GM18519 (cell line): Measurements from ENCODE around the gene CARS1.

Experiments
- ATAC-seq: cut with Tn5 transposase; IDR thresholded peaks from one replicate; pipeline ENCODE4 v1.9.1; 2021; ENCODE audit warnings: mild to moderate bottlenecking, moderate library complexity; ENCODE audit not compliant: unreplicated experiment, low FRiP score

CARS1 gene

GRCh38 chr11:2995031-2995561 lies 62.1 kb downstream of the CARS1 start:
- no peak for ATAC-seq

GRCh38 chr11:2994336-2994730 lies 62.9 kb downstream of the CARS1 start:
- ATAC-seq: no peak

GRCh38 chr11:2992997-2993325 lies 64.3 kb downstream of the CARS1 start:
- no peak for ATAC-seq

- peak; percentile 80 for ATAC-seq
These were observed 64.8 kb downstream of the CARS1 start, which contains the start of gene NAP1L4 for GRCh38 chr11:2992234-2992996. Gene NAP1L4, minus strand, starts transcription at chr11:2992329. Its CDS starts 13,109 bp downstream, at chr11:2979220.

- ATAC-seq: peak; percentile 14
These were observed 65.6 kb downstream of the CARS1 start for GRCh38 chr11:2991452-2992233.

- ATAC-seq: no peak
These were observed 66.4 kb downstream of the CARS1 start for GRCh38 chr11:2990617-2991451.

GRCh38 chr11:2989551-2989950 lies 67.7 kb downstream of the CARS1 start:
- ATAC-seq: no peak

GRCh38 chr11:2989006-2989405 lies 68.2 kb downstream of the CARS1 start:
- no peak for ATAC-seq

- ATAC-seq: no peak
These were observed 69.1 kb downstream of the CARS1 start for GRCh38 chr11:2987881-2988861.

GRCh38 chr11:2983908-2984307 lies 73.3 kb downstream of the CARS1 start:
- no peak for ATAC-seq

GRCh38 chr11:2982214-2982613 lies 75.0 kb downstream of the CARS1 start:
- no peak for ATAC-seq

- ATAC-seq: no peak
These were observed 76.1 kb downstream of the CARS1 start for GRCh38 chr11:2981130-2981529.

GRCh38 chr11:2980168-2980840 lies 76.9 kb downstream of the CARS1 start:
- ATAC-seq: no peak

GRCh38 chr11:2977113-2977512 lies 80.1 kb downstream of the CARS1 start:
- ATAC-seq: no peak

GRCh38 chr11:2976294-2977063 lies 80.7 kb downstream of the CARS1 start:
- ATAC-seq: no peak

GRCh38 chr11:2975594-2975993 lies 81.6 kb downstream of the CARS1 start:
- ATAC-seq: no peak

- no peak for ATAC-seq
These were observed 83.0 kb downstream of the CARS1 start for GRCh38 chr11:2974272-2974671.

- ATAC-seq: no peak
These were observed 88.8 kb downstream of the CARS1 start for GRCh38 chr11:2968341-2968900.
